ENCODE data around the gene LLCFC1.

DNA sequence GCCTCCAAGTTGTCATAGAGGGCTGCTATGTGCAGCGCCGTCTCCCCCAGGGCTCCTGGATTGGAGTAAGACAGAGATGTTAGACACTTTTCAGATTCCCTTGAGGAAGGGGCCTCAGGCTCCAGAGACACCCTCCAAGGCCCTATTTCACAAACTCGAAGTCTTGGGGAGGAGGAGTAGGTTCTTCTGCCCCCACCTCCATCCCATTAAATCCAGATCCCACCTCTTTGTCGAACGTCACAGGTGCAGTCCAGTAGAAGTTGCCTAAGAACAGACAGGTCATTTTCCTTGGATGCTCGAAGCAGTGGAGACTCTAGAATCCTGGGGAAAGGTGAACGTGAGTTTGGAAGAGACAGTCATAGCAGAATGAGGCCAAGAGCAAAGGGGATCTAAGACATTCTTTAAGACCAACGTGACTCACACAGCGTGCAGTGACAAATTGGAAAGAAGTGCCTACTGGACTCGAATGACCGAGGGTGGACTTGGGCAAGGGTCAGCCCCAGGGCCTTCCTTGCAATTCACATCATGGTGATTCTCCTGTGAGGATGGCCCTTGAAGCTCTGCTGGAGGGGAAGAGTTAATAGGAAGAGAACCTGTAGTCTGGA lies 9.1 kb upstream of the LLCFC1 start:
- TF ChIP-seq, protein P1, sequence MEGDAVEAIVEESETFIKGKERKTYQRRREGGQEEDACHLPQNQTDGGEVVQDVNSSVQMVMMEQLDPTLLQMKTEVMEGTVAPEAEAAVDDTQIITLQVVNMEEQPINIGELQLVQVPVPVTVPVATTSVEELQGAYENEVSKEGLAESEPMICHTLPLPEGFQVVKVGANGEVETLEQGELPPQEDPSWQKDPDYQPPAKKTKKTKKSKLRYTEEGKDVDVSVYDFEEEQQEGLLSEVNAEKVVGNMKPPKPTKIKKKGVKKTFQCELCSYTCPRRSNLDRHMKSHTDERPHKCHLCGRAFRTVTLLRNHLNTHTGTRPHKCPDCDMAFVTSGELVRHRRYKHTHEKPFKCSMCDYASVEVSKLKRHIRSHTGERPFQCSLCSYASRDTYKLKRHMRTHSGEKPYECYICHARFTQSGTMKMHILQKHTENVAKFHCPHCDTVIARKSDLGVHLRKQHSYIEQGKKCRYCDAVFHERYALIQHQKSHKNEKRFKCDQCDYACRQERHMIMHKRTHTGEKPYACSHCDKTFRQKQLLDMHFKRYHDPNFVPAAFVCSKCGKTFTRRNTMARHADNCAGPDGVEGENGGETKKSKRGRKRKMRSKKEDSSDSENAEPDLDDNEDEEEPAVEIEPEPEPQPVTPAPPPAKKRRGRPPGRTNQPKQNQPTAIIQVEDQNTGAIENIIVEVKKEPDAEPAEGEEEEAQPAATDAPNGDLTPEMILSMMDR (IDR thresholded peaks at IDR 0.05), result no peak
- no peak for TF ChIP-seq POLR2A (IDR thresholded peaks at IDR 0.05)

Measured in testis (tissue), 2 donors.